ENCODE measurements around the gene SDHB.

SDHB gene

GRCh38 chr1:17059391-17060305, 5.8 kb upstream of the SDHB start:
- Histone ChIP-seq H3K36me3 (no peaks in the 10 kb centered on the region), H3K27me3 (ENCODE audit: insufficient read depth, low read depth, severe bottlenecking) (no peaks in the 10 kb centered on the region), H3K4me3 (ENCODE audit: low read depth, low read length) (no peak overlapping the region), H3K9me3 (ENCODE audit: severe bottlenecking) (no peaks in the 10 kb centered on the region), H3K27ac (peak overlapping the region; percentile 5; the same call in 1 of the 2 replicates)
- TF ChIP-seq, protein P1, sequence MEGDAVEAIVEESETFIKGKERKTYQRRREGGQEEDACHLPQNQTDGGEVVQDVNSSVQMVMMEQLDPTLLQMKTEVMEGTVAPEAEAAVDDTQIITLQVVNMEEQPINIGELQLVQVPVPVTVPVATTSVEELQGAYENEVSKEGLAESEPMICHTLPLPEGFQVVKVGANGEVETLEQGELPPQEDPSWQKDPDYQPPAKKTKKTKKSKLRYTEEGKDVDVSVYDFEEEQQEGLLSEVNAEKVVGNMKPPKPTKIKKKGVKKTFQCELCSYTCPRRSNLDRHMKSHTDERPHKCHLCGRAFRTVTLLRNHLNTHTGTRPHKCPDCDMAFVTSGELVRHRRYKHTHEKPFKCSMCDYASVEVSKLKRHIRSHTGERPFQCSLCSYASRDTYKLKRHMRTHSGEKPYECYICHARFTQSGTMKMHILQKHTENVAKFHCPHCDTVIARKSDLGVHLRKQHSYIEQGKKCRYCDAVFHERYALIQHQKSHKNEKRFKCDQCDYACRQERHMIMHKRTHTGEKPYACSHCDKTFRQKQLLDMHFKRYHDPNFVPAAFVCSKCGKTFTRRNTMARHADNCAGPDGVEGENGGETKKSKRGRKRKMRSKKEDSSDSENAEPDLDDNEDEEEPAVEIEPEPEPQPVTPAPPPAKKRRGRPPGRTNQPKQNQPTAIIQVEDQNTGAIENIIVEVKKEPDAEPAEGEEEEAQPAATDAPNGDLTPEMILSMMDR (IDR thresholded peaks at IDR 0.05; ENCODE audit: low read depth, low read length) = peak; percentile 95
- peak; percentile 82 for DNase-seq

- Histone ChIP-seq H3K36me3 (peaks cover under 1% of the 10 kb centered on the region; the same call in 1 of the 2 replicates), H3K9me3 (ENCODE audit: severe bottlenecking) (no peaks in the 10 kb centered on the region), H3K27ac (no peak overlapping the region), H3K4me3 (ENCODE audit: low read depth, low read length) (no peak overlapping the region), H3K27me3 (ENCODE audit: insufficient read depth, low read depth, severe bottlenecking) (no peaks in the 10 kb centered on the region)
- TF ChIP-seq, protein P1 (IDR thresholded peaks at IDR 0.05; ENCODE audit: low read depth, low read length) = no peak
- no peak for DNase-seq
Measured at GRCh38 chr1:17056551-17056950, 2.7 kb upstream of the SDHB start.

DNA sequence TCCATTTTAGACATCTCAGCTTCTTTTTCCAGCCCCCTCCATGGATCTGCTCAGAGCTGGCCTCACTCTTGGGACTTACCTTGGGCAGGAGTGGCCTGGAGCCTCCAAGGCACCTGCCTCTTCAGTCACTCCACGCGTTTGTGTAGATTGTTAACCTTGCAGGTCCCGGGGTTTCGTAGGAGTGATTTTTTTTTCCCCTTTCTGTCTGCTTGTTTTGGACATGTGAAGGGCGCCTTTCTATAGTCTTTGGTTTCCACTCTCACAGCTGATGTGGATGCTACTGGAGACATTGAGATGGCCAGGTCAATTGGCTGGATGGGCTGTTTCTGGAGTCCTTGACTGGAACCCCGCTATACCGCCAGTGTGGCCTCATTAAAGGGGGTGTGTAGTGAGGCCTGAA, 2.0 kb upstream of the SDHB start:
- H3K36me3 ChIP-seq = peaks cover 7% of the 10 kb centered on the region
- H3K9me3 ChIP-seq (ENCODE audit: severe bottlenecking) = no peaks in the 10 kb centered on the region
- no peak overlapping the region for H3K4me3 ChIP-seq (ENCODE audit: low read depth, low read length)
- no peaks in the 10 kb centered on the region for H3K27me3 ChIP-seq (ENCODE audit: insufficient read depth, low read depth, severe bottlenecking)
- TF ChIP-seq, protein P1 (IDR thresholded peaks at IDR 0.05; ENCODE audit: low read depth, low read length) = no peak
- H3K27ac ChIP-seq = no peak overlapping the region
- DNase-seq = no peak

DNA sequence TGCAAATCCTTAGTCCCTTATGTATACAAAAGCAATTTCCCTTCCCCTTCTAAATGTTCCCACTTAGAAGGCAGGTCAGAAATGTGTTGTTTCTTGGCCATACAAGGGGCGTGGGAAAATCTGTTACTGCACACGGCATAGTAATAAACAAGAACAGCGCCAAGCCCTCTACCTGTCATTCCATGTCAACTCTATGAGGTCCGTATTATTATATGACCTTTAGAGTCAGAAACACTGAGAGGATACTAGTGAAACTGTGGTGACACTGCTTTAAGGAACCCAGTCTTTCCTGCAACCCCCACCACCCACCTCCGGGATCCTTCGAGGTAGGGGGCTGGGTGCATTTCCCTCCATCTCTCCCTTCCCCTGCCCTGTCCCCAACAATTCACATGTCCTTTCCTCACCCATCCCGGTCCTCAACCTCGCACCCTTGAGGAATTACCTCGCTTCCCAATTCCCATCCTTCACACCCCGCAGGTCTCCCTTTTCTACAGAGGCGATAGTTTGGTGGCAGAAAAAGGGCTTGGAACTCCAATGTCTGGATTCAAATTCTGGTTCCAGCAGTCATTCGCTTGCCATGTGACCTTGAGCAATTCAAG, 647 bp downstream of the SDHB start:
- peak overlapping the region; percentile 98 for H3K4me3 ChIP-seq (ENCODE audit: low read depth, low read length)
- peak overlapping the region; percentile 77 for H3K27ac ChIP-seq
- H3K9me3 ChIP-seq (ENCODE audit: severe bottlenecking) = no peaks in the 10 kb centered on the region
- no peaks in the 10 kb centered on the region for H3K27me3 ChIP-seq (ENCODE audit: insufficient read depth, low read depth, severe bottlenecking)
- DNase-seq = no peak
- TF ChIP-seq, protein P1 (IDR thresholded peaks at IDR 0.05; ENCODE audit: low read depth, low read length) = no peak
- peaks cover 16% of the 10 kb centered on the region for H3K36me3 ChIP-seq

DNA sequence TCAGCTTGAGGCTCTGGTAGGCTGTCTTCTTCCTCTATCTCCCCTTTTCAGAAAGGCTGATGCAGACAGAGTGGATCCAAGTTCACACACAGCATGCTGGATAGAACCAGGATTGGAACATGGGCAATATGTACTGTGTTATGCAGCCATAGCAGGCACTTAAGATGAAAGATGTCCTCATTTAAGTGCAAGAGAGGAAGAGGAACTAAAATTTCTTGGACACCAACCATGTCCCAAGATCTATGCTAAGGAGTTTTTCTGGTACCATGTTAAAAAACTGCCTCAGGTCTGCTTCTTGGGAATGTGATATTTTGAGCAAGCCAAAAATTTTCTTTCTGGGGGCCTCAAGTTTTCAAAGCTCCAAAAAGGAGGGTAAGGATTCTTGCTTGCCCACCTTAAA, 1.2 kb downstream of the SDHB start:
- Histone ChIP-seq H3K27me3 (ENCODE audit: insufficient read depth, low read depth, severe bottlenecking) (no peaks in the 10 kb centered on the region), H3K9me3 (ENCODE audit: severe bottlenecking) (no peaks in the 10 kb centered on the region), H3K27ac (no peak overlapping the region), H3K36me3 (peaks cover 16% of the 10 kb centered on the region), H3K4me3 (ENCODE audit: low read depth, low read length) (peak overlapping the region; percentile 98; the same call in 1 of the 2 replicates)
- no peak for DNase-seq
- TF ChIP-seq, protein P1 (IDR thresholded peaks at IDR 0.05; ENCODE audit: low read depth, low read length) = no peak
